Sigmoid colon (tissue), 4 donors: ENCODE data around the gene ST6GALNAC2.

ENCODE experiments used
- CTCF ChIP-seq, 4 experiments: fragments of 450-650 bp in 3 of 4; fragments of 200-600 bp in 1 of 4; IDR thresholded peaks; one replicate each; pipeline ENCODE4 v1.5.1; 2016 to 2019; ENCODE audit warnings: antibody characterized with exemption in 4 of 4, mild to moderate bottlenecking in 3 of 4, moderate library complexity in 2 of 4
- POLR2A ChIP-seq, 2 donors: fragments of 450-650 bp; IDR thresholded peaks; one replicate each; pipeline ENCODE4 v1.6.1; 2016; ENCODE audit warnings: antibody characterized with exemption in 2 of 2, mild to moderate bottlenecking in 2 of 2, moderate library complexity in 2 of 2
- POLR2AphosphoS5 ChIP-seq, 4 donors: sonication (generic); formaldehyde crosslinking; IDR thresholded peaks; one replicate each; pipeline ENCODE4 v1.6.1; 2017; ENCODE audit warnings: antibody characterized with exemption in 4 of 4

DNA sequence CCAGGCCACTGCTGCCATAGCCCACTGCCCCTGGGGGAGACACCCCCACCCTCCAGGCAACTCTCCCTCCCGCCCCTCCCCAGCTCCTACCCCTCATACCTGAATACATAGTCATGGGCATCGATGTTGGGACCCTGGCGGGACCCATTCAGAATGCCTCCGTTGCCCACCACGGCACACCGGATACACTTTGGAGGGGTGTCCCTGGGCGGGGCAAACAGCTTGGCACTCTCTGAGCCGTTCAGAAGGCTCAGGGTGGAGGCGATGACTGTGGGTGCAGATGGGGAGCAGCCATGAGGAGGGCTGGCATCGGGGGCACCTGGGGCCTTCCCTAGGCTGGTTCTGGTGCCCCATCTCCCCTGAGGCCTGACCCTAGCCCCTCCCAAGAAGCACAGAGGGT is 12.6 kb downstream of the ST6GALNAC2 start:
- no peak for TF ChIP-seq CTCF (IDR thresholded peaks at IDR 0.05)
- TF ChIP-seq POLR2A (IDR thresholded peaks at IDR 0.05): no peak
- no peak for TF ChIP-seq POLR2AphosphoS5 (IDR thresholded peaks at IDR 0.05)
